Measurements from ENCODE around the gene MAST2. TPM values are rescaled to one million over a fixed set of nuclear protein-coding genes. Genes with fewer than 3 reads are reported as not detected.
"Not testable (repeated sequence)": the region's sequence is repeated elsewhere in the genome, so short reads cannot be mapped to it uniquely, and the experiment has no call there.

MAST2 gene
- polyA plus RNA-seq, 2 donors = 10.8 to 17.4 TPM

GRCh38 chr1:46056325-46056724 lies 252.9 kb downstream of the MAST2 start:
- H3K27me3 ChIP-seq (ENCODE audit: control insufficient read depth in 1 of 2, insufficient read depth in 2 of 2, low read length in 2 of 2) = no peaks in the 10 kb centered on the region
- no peak overlapping the region for H3K27ac ChIP-seq (ENCODE audit: low read depth in 2 of 2, low read length in 1 of 2)
- no peaks in the 10 kb centered on the region for H3K4me1 ChIP-seq (ENCODE audit: control insufficient read depth in 2 of 2, insufficient read depth in 2 of 2, low read length in 1 of 2)
- no peak overlapping the region for H3K4me3 ChIP-seq (ENCODE audit: low read depth in 1 of 2, low read length in 2 of 2)
- 94% methylated on average over 5 of the region's 5 CpGs for WGBS, 2 donors
- no peaks in the 10 kb centered on the region for H3K36me3 ChIP-seq (ENCODE audit: control insufficient read depth in 2 of 2, insufficient read depth in 2 of 2, low read length in 1 of 2)
- H3K9me3 ChIP-seq (ENCODE audit: control insufficient read depth in 2 of 2, insufficient read depth in 1 of 2, low read depth in 1 of 2, low read length in 1 of 2) = no peaks in the 10 kb centered on the region

DNA sequence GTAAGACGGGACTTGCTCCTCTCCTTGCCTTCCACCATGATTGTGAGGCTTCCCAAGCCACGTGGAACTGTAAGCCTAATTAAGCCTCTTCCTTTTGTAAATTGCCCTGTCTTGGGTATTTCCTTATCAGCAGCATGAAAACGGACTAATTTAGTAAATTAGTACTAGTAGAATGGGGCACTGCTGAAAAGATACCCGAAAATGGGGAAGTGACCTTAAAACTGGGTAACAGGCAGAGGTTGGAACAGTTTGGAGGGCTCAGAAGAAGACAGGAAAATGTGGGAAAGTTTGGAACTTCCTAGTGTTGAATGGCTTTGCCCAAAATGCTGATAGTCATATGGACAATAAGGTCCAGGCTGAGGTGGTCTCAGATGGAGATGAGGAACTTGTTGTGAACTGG lies 253.8 kb downstream of the MAST2 start:
- H3K9me3 ChIP-seq (ENCODE audit: control insufficient read depth in 2 of 2, insufficient read depth in 1 of 2, low read depth in 1 of 2, low read length in 1 of 2); H3K4me3 ChIP-seq (ENCODE audit: low read depth in 1 of 2, low read length in 2 of 2); H3K36me3 ChIP-seq (ENCODE audit: control insufficient read depth in 2 of 2, insufficient read depth in 2 of 2, low read length in 1 of 2); H3K27me3 ChIP-seq (ENCODE audit: control insufficient read depth in 1 of 2, insufficient read depth in 2 of 2, low read length in 2 of 2); H3K27ac ChIP-seq (ENCODE audit: low read depth in 2 of 2, low read length in 1 of 2); H3K4me1 ChIP-seq (ENCODE audit: control insufficient read depth in 2 of 2, insufficient read depth in 2 of 2, low read length in 1 of 2): not testable (repeated sequence)
- WGBS, 2 donors = 82 to 85% methylated on average over 4 of the region's 4 CpGs

GRCh38 chr1:46057781-46058180 lies 254.4 kb downstream of the MAST2 start:
- Histone ChIP-seq H3K27ac (ENCODE audit: low read depth in 2 of 2, low read length in 1 of 2) (no peak overlapping the region), H3K4me1 (ENCODE audit: control insufficient read depth in 2 of 2, insufficient read depth in 2 of 2, low read length in 1 of 2) (no peaks in the 10 kb centered on the region), H3K4me3 (ENCODE audit: low read depth in 1 of 2, low read length in 2 of 2) (no peak overlapping the region), H3K36me3 (ENCODE audit: control insufficient read depth in 2 of 2, insufficient read depth in 2 of 2, low read length in 1 of 2) (no peaks in the 10 kb centered on the region), H3K9me3 (ENCODE audit: control insufficient read depth in 2 of 2, insufficient read depth in 1 of 2, low read depth in 1 of 2, low read length in 1 of 2) (no peaks in the 10 kb centered on the region), H3K27me3 (ENCODE audit: control insufficient read depth in 1 of 2, insufficient read depth in 2 of 2, low read length in 2 of 2) (no peaks in the 10 kb centered on the region)
- WGBS, 2 donors = 92 to 95% methylated on average over 3 of the region's 3 CpGs

- H3K4me1 ChIP-seq (ENCODE audit: control insufficient read depth in 2 of 2, insufficient read depth in 2 of 2, low read length in 1 of 2) = no peaks in the 10 kb centered on the region
- no peaks in the 10 kb centered on the region for H3K27me3 ChIP-seq (ENCODE audit: control insufficient read depth in 1 of 2, insufficient read depth in 2 of 2, low read length in 2 of 2)
- H3K27ac ChIP-seq (ENCODE audit: low read depth in 2 of 2, low read length in 1 of 2) = no peak overlapping the region
- no peaks in the 10 kb centered on the region for H3K9me3 ChIP-seq (ENCODE audit: control insufficient read depth in 2 of 2, insufficient read depth in 1 of 2, low read depth in 1 of 2, low read length in 1 of 2)
- H3K4me3 ChIP-seq (ENCODE audit: low read depth in 1 of 2, low read length in 2 of 2) = no peak overlapping the region
- no peaks in the 10 kb centered on the region for H3K36me3 ChIP-seq (ENCODE audit: control insufficient read depth in 2 of 2, insufficient read depth in 2 of 2, low read length in 1 of 2)
- 92 to 93% methylated on average over 5 of the region's 5 CpGs for WGBS, 2 donors
These were observed 255.5 kb downstream of the MAST2 start for GRCh38 chr1:46058936-46059335.

DNA sequence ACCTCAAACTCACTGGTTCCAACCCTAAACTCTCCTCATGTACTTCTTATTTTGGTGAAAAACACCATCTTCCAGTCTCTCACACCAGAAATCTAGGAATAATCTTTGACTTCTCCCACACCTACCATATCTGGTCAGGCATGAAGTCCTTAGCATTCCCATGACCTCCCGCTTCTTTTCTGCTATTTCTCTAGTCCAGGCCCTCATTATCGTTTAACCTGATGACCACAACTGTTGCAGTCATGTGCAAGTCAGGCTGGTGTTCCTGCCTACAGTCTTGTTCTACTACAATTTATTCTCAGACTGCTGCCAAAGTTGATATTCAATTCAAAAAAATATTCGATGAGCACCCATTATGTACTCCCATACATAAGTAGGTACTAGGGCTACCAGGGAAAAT lies 257.7 kb downstream of the MAST2 start:
- H3K36me3 ChIP-seq (ENCODE audit: control insufficient read depth in 2 of 2, insufficient read depth in 2 of 2, low read length in 1 of 2) = no peaks in the 10 kb centered on the region
- H3K9me3 ChIP-seq (ENCODE audit: control insufficient read depth in 2 of 2, insufficient read depth in 1 of 2, low read depth in 1 of 2, low read length in 1 of 2) = no peaks in the 10 kb centered on the region
- no peaks in the 10 kb centered on the region for H3K4me1 ChIP-seq (ENCODE audit: control insufficient read depth in 2 of 2, insufficient read depth in 2 of 2, low read length in 1 of 2)
- no peak overlapping the region for H3K4me3 ChIP-seq (ENCODE audit: low read depth in 1 of 2, low read length in 2 of 2)
- no peaks in the 10 kb centered on the region for H3K27me3 ChIP-seq (ENCODE audit: control insufficient read depth in 1 of 2, insufficient read depth in 2 of 2, low read length in 2 of 2)
- H3K27ac ChIP-seq (ENCODE audit: low read depth in 2 of 2, low read length in 1 of 2) = no peak overlapping the region
- 64 to 80% methylated on average over 3 of the region's 3 CpGs for WGBS, 2 donors

GRCh38 chr1:46062651-46063319 lies 259.4 kb downstream of the MAST2 start:
- no peaks in the 10 kb centered on the region for H3K4me1 ChIP-seq (ENCODE audit: control insufficient read depth in 2 of 2, insufficient read depth in 2 of 2, low read length in 1 of 2)
- H3K4me3 ChIP-seq (ENCODE audit: low read depth in 1 of 2, low read length in 2 of 2) = no peak overlapping the region
- H3K36me3 ChIP-seq (ENCODE audit: control insufficient read depth in 2 of 2, insufficient read depth in 2 of 2, low read length in 1 of 2) = no peaks in the 10 kb centered on the region
- WGBS, 2 donors = 62 to 81% methylated on average over 4 of the region's 4 CpGs
- H3K9me3 ChIP-seq (ENCODE audit: control insufficient read depth in 2 of 2, insufficient read depth in 1 of 2, low read depth in 1 of 2, low read length in 1 of 2) = no peaks in the 10 kb centered on the region
- H3K27me3 ChIP-seq (ENCODE audit: control insufficient read depth in 1 of 2, insufficient read depth in 2 of 2, low read length in 2 of 2) = no peaks in the 10 kb centered on the region
- H3K27ac ChIP-seq (ENCODE audit: low read depth in 2 of 2, low read length in 1 of 2) = no peak overlapping the region

- WGBS, 2 donors = 70 to 81% methylated on average over 1 of the region's 1 CpG
- Histone ChIP-seq H3K27me3 (ENCODE audit: control insufficient read depth in 1 of 2, insufficient read depth in 2 of 2, low read length in 2 of 2) (no peaks in the 10 kb centered on the region), H3K36me3 (ENCODE audit: control insufficient read depth in 2 of 2, insufficient read depth in 2 of 2, low read length in 1 of 2) (no peaks in the 10 kb centered on the region), H3K27ac (ENCODE audit: low read depth in 2 of 2, low read length in 1 of 2) (no peak overlapping the region), H3K4me3 (ENCODE audit: low read depth in 1 of 2, low read length in 2 of 2) (no peak overlapping the region), H3K4me1 (ENCODE audit: control insufficient read depth in 2 of 2, insufficient read depth in 2 of 2, low read length in 1 of 2) (no peaks in the 10 kb centered on the region), H3K9me3 (ENCODE audit: control insufficient read depth in 2 of 2, insufficient read depth in 1 of 2, low read depth in 1 of 2, low read length in 1 of 2) (no peaks in the 10 kb centered on the region)
These were observed 261.3 kb downstream of the MAST2 start for GRCh38 chr1:46064708-46065107.

DNA sequence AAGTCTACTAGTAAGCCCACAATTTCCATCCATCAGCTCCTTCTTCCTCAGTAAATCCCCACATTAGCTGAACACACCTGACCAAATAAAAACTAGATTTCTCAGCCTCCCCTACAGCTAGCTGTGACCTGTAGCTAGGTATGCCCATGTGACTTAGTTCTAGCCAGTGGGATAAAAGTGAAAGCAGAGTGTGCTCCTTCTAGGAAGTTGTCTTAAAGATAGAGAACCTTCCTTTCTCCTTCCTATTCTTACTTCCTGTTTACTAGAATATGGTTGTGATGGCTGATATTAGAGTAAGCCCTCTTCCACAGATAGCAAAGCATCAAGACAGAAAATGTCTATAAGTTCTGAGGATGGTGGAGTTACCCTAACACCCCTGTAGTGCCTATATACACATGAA lies 262.0 kb downstream of the MAST2 start:
- no peaks in the 10 kb centered on the region for H3K36me3 ChIP-seq (ENCODE audit: control insufficient read depth in 2 of 2, insufficient read depth in 2 of 2, low read length in 1 of 2)
- H3K4me3 ChIP-seq (ENCODE audit: low read depth in 1 of 2, low read length in 2 of 2) = no peak overlapping the region
- no peaks in the 10 kb centered on the region for H3K9me3 ChIP-seq (ENCODE audit: control insufficient read depth in 2 of 2, insufficient read depth in 1 of 2, low read depth in 1 of 2, low read length in 1 of 2)
- no peaks in the 10 kb centered on the region for H3K4me1 ChIP-seq (ENCODE audit: control insufficient read depth in 2 of 2, insufficient read depth in 2 of 2, low read length in 1 of 2)
- H3K27ac ChIP-seq (ENCODE audit: low read depth in 2 of 2, low read length in 1 of 2) = no peak overlapping the region
- H3K27me3 ChIP-seq (ENCODE audit: control insufficient read depth in 1 of 2, insufficient read depth in 2 of 2, low read length in 2 of 2) = no peaks in the 10 kb centered on the region

DNA sequence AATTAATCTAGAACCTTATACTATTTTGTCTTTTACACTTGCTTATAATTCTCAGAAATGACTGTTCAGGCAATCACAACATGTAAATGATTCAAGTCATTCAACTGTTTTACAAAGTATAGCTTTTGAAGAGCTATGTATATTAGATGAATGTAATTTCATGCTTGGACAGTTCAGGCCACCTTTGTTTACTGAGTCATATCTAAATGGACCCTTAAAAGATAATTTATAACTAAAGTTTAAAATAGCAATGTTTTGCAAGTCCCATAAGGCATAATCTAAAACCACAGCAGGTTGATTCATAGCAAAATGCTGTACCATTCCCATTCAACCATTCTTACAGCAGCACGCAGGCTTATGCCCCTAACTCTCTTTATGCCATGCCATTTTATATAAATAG lies 264.2 kb downstream of the MAST2 start:
- Histone ChIP-seq H3K27ac (ENCODE audit: low read depth in 2 of 2, low read length in 1 of 2) (no peak overlapping the region), H3K36me3 (ENCODE audit: control insufficient read depth in 2 of 2, insufficient read depth in 2 of 2, low read length in 1 of 2) (no peaks in the 10 kb centered on the region), H3K9me3 (ENCODE audit: control insufficient read depth in 2 of 2, insufficient read depth in 1 of 2, low read depth in 1 of 2, low read length in 1 of 2) (no peaks in the 10 kb centered on the region), H3K27me3 (ENCODE audit: control insufficient read depth in 1 of 2, insufficient read depth in 2 of 2, low read length in 2 of 2) (no peaks in the 10 kb centered on the region), H3K4me1 (ENCODE audit: control insufficient read depth in 2 of 2, insufficient read depth in 2 of 2, low read length in 1 of 2) (no peaks in the 10 kb centered on the region), H3K4me3 (ENCODE audit: low read depth in 1 of 2, low read length in 2 of 2) (no peak overlapping the region)
- 86 to 89% methylated on average over 1 of the region's 1 CpG for WGBS, 2 donors

DNA sequence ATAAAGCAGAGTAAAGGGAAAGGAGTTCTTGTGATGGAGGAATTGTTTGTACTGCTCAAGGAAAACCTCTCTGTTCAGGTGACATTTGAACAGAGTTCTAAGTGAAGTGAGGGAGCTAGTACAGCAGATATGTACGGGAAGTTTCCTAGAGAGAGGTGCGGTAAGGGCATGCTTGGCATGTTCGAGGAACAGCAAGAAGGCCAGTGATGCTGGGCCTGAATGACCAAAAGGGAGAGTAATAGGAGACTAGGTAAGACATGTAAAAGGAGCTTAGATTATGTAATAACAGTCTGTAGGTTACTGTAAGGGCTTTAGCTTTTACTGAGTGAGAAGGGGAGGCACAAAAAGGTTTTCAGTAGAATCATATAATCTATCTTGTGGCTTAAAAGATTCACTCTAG lies 265.1 kb downstream of the MAST2 start:
- H3K36me3 ChIP-seq (ENCODE audit: control insufficient read depth in 2 of 2, insufficient read depth in 2 of 2, low read length in 1 of 2) = no peaks in the 10 kb centered on the region
- H3K4me1 ChIP-seq (ENCODE audit: control insufficient read depth in 2 of 2, insufficient read depth in 2 of 2, low read length in 1 of 2) = no peaks in the 10 kb centered on the region
- whole genome bisulfite sequencing, 2 donors = 88 to 92% methylated on average over 3 of the region's 3 CpGs
- H3K27ac ChIP-seq (ENCODE audit: low read depth in 2 of 2, low read length in 1 of 2) = no peak overlapping the region
- H3K27me3 ChIP-seq (ENCODE audit: control insufficient read depth in 1 of 2, insufficient read depth in 2 of 2, low read length in 2 of 2) = no peaks in the 10 kb centered on the region
- H3K4me3 ChIP-seq (ENCODE audit: low read depth in 1 of 2, low read length in 2 of 2) = no peak overlapping the region
- H3K9me3 ChIP-seq (ENCODE audit: control insufficient read depth in 2 of 2, insufficient read depth in 1 of 2, low read depth in 1 of 2, low read length in 1 of 2) = no peaks in the 10 kb centered on the region
